T-helper 1 cell treated with Interleukin-12 subunit alpha and Interleukin-12 subunit beta and Interleukin-4 antibody, amounts not matched to agents 30 μg/mL and 1 μg/mL, for 36 hours (primary cell): ENCODE measurements around the gene DLL4.
A peak's percentile ranks its signal among the peaks of the same experiment; 100 is the strongest.

ENCODE experiments used
- H3K27ac Mint-ChIP-seq: one replicate; pipeline ENCODE4 v1.8.0; 2021; ENCODE audit warnings: mild to moderate bottlenecking, mixed read lengths
- H3K27me3 Mint-ChIP-seq: one replicate; pipeline ENCODE4 v1.8.0; 2021; ENCODE audit warnings: low read depth, mixed read lengths
- H3K36me3 Mint-ChIP-seq: one replicate; pipeline ENCODE4 v1.8.0; 2021; ENCODE audit warnings: low read depth, mixed read lengths
- H3K4me1 Mint-ChIP-seq: one replicate; pipeline ENCODE4 v1.8.0; 2021; ENCODE audit warnings: low read depth, mixed read lengths
- H3K4me3 Mint-ChIP-seq: one replicate; pipeline ENCODE4 v1.8.0; 2021; ENCODE audit warnings: mild to moderate bottlenecking, moderate library complexity, mixed read lengths
- H3K9me3 Mint-ChIP-seq: one replicate; pipeline ENCODE4 v1.8.0; 2021; ENCODE audit warnings: mixed read lengths

The DLL4 gene

DNA sequence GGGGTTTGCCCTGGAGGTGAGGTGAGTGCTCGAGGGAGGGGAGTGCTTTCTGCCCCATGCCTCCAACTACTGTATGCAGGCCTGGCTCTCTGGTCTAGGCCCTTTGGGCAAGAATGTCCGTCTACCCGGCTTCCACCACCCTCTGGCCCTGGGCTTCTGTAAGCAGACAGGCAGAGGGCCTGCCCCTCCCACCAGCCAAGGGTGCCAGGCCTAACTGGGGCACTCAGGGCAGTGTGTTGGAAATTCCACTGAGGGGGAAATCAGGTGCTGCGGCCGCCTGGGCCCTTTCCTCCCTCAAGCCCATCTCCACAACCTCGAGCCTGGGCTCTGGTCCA lies 9.4 kb downstream of the DLL4 start:
- no peaks in the 10 kb centered on the region for H3K36me3 Mint-ChIP-seq
- H3K27ac Mint-ChIP-seq, result no peak overlapping the region
- peaks cover 5% of the 10 kb centered on the region for H3K27me3 Mint-ChIP-seq
- no peaks in the 10 kb centered on the region for H3K9me3 Mint-ChIP-seq
- H3K4me3 Mint-ChIP-seq, result no peak overlapping the region
- H3K4me1 Mint-ChIP-seq, result peaks cover 22% of the 10 kb centered on the region

DNA sequence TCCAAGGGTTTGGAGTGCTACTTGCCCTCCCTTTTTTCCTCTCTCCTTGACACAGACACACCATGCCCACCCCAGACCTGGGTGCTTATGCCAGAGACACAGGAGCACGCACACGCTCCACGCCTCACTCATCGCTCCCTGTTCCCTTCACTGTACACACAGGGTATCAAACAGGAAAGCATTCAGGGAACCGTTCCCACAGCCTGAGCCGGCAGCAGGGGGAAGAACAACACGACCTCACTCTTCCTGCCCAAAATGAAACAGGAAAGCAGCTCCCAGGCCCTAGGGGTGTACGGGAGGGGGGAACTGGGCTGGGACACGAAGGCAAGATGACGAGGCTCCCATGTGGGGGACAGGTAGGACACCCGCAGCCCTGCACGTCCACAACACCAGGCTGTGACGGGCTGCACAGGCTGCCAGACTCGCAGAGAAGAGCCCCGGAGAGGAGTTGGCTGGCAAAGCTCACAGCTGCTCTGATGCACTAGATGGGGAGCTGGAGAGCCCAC lies 11.2 kb downstream of the DLL4 start:
- H3K27me3 Mint-ChIP-seq, result no peaks in the 10 kb centered on the region
- peak overlapping the region; percentile 25 for H3K4me3 Mint-ChIP-seq
- H3K9me3 Mint-ChIP-seq, result no peaks in the 10 kb centered on the region
- no peaks in the 10 kb centered on the region for H3K36me3 Mint-ChIP-seq
- peak overlapping the region; percentile 47 for H3K27ac Mint-ChIP-seq
- peaks cover 24% of the 10 kb centered on the region for H3K4me1 Mint-ChIP-seq

DNA sequence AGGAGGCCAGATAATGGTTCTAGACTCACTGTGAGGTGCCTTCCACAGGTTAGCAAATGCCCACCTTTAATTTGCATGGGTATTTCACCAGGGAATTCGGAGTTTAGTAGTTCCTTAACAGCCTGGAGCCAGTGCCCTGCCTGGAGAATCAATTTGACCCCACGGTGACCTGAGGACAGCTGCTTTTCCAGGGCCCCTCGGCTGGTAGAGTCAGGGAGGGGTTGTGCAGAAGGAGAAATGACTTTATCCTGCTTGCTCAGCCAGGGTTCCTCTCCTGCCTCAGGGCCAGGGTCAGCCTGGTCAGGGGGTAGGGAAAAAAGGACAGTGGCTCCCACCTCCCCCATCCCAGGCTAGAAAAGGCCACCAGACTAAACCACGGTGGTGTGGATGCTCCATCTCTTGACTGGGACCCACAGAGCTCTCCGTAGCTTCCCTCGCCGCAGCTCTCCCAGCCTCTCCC lies 12.0 kb downstream of the DLL4 start:
- Mint-ChIP-seq H3K4me3 (no peak overlapping the region), H3K4me1 (peaks cover 27% of the 10 kb centered on the region), H3K27ac (no peak overlapping the region), H3K27me3 (no peaks in the 10 kb centered on the region), H3K9me3 (no peaks in the 10 kb centered on the region), H3K36me3 (no peaks in the 10 kb centered on the region)

DNA sequence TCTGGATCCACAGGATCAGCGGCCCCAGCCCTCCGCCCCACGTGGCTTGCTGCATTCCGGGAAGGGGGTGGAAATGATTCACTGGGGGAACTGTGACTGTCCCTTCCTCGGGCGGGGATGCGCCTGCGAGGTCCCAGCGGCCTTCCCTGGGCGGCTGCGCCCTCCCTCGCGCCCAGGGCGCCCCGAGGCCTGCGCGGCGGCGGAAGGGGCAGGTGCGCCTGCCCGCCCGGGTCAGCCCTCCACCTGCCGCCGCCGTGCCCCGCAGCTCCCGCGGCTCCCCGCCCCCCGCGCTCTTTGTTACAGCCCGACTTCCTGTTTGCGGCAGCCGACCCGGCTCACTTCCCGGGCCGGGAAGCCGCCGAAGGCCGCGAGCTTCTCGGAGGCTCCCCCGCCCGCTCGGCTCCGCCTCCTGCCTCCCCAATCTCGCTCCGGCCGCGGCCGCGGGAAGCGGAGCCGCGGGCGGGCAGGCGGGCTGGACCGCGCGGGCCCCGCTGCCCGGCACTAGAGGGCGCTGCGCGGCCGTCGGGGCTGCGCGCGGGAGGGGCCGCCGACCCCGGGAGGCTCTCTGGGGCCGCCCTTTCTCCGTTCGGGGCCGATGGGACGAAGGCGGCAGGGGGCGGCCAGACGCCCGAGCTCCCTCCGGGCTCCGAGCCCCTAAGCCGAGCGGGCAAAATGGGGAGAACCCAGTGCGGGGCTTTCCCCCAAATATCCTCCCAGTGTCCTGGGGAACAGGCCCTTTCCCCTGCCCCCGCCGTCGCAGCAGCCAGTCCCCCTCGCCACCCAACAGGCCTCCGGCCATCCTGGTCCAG lies 12.6 kb downstream of the DLL4 start:
- Mint-ChIP-seq H3K9me3 (no peaks in the 10 kb centered on the region), H3K4me1 (peaks cover 29% of the 10 kb centered on the region), H3K4me3 (peak overlapping the region; percentile 76), H3K27ac (no peak overlapping the region), H3K36me3 (no peaks in the 10 kb centered on the region), H3K27me3 (no peaks in the 10 kb centered on the region)

DNA sequence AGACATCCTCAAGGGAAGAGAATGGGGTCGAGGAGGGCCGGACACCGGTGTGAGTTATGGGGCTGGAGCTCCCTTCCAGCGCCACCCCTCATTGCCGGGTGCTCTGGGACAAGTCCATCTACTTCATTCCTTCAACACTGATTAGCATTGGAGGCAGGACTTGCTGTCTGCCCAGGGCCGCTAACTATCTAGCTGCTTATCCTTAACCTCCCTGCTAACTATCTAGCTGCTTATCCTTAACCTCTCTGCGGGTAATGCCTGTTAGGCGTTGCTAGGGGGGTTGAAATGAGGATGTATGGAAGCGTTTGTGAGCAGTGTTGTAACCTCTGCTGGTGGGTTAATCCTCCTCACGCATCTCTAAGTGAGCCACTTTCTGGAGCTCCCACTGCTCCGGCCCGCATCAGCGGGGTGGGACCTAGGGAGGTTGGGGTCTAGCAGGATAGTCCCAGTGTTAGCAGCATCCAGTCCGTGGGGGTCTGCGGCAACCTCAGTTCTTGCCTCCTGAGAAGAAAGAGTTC lies 13.3 kb downstream of the DLL4 start:
- H3K36me3 Mint-ChIP-seq, result no peaks in the 10 kb centered on the region
- H3K27ac Mint-ChIP-seq, result peak overlapping the region; percentile 33
- H3K4me1 Mint-ChIP-seq, result peaks cover 29% of the 10 kb centered on the region
- peak overlapping the region; percentile 76 for H3K4me3 Mint-ChIP-seq
- no peaks in the 10 kb centered on the region for H3K9me3 Mint-ChIP-seq
- no peaks in the 10 kb centered on the region for H3K27me3 Mint-ChIP-seq

DNA sequence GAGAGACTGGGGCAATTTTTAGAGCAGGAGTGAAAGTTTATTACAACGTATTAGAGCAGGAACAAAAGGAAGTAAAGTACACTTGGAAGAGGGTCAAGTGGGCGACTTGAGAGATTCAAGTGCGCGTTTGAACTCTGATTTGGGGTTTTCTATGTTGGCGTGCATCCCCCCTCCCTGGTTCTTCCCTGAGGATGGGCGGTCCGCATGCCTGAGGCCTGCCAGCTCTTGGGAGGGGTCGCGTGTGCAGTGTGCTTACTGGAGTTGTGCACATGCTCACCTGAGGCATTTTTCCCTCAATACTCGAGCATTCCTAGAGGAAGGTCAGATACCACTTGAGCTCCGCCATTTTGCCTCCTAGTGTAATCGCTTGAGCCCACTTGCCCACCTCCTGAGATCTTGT lies 13.7 kb downstream of the DLL4 start:
- Mint-ChIP-seq H3K4me3 (peak overlapping the region; percentile 76), H3K27ac (no peak overlapping the region), H3K9me3 (no peaks in the 10 kb centered on the region), H3K27me3 (no peaks in the 10 kb centered on the region), H3K36me3 (no peaks in the 10 kb centered on the region), H3K4me1 (peaks cover 29% of the 10 kb centered on the region)

DNA sequence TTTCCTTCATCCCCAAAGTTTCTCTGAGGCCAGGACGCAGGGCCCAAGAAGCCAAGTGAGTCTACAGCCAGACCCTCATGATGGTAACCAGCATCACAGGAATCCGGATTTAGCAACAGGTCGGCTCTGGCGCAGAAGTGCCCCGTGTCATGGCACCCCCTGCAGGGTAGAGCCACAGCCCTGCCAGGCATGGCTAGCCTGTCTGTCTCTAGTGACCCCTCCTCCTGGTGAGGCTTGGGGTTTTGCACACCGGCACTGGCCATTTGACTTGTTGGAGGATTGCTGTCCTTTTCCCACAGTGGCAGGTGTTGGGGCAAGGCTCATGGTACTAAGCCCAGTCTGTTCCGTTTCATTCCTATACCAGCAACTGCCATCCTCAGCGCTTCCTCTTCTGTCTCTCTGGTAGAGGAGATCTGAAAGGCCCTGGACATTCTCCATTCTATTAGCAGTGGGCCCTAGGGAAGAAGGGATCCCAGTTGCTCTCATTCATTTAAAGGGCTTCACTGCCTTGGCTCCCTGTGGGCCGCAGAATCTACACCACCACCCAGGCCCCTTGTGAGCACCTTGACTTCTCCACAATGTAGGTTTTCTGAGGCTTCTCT lies 14.7 kb downstream of the DLL4 start:
- Mint-ChIP-seq H3K4me3 (peak overlapping the region; percentile 76), H3K9me3 (no peaks in the 10 kb centered on the region), H3K4me1 (peaks cover 29% of the 10 kb centered on the region), H3K36me3 (no peaks in the 10 kb centered on the region), H3K27me3 (no peaks in the 10 kb centered on the region), H3K27ac (no peak overlapping the region)

DNA sequence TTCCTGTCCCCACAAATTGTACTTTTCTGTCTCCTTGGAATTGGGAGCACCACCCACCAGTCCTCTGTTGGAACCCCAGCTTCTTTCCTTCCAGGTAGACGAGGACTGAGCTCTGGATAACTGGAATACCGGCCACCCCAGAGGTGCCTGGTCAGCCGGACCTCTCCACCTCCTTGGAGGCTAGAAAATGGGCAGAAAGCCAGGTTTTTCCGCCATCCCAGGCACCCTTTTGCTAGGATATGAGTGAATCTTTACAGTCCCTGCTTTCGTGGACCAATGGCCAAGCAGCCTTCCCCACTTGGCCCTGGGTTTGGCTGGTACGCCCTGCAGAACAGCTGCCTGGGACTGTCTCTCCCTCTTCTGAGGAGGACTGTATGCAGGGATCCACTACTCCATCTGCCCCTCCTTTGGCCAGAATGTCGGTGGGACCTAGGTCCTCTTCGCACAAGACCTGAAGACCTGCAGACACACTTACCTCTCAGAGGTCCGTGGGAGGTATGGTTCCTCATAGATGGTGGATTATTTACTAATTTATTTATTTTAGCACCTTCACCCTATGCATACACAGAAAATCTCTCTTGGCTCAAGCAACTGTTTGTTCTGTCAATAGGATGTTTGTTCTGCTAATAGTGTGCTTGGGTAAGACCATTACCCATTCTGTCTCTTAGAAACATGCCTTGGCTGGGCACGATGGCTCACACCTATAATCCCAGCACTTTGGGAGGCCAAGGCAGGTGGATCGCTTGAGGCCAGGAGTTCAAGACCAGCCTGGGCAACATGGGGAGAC lies 15.6 kb downstream of the DLL4 start:
- H3K36me3 Mint-ChIP-seq, result no peaks in the 10 kb centered on the region

DNA sequence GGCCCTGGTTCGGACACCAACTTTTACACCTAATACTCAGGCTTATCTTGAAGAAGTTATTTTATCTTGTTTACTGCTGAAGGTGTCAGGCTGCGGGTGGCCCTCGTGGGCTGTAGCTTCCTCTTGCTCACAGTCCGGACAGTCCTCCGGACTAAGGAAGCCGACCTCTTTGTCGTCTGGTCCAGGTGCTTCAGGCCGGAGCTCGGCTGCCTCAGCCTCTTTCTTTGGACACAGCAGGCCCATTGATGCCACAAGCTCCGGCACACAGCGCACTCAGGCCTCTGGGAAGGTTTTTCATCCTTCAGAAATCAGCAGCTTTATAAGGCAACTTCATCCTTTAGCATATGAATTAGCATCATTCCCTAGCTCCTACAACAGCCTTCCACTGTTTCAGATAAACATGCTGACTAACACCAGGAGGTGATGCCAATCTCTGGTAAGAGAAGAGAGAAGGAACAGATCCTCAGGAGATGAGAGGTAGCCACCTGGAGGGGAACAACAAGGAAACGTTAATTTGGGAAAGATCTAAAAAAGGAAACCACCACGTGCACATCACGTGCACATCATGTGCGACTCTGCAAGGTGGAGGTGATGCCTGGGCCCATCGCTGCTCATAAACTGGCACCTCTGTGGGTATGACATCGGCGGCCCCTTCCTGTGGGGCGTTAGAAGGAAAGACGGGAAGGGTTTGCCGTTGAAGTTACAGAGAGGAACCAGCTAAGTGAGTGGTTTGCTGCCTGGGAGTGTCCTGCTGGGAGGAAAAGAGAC lies 19.8 kb downstream of the DLL4 start:
- H3K9me3 Mint-ChIP-seq, result no peaks in the 10 kb centered on the region
- peaks cover 3% of the 10 kb centered on the region for H3K27me3 Mint-ChIP-seq
- peaks cover 24% of the 10 kb centered on the region for H3K4me1 Mint-ChIP-seq
- H3K27ac Mint-ChIP-seq, result no peak overlapping the region
- no peak overlapping the region for H3K4me3 Mint-ChIP-seq
- H3K36me3 Mint-ChIP-seq, result no peaks in the 10 kb centered on the region

More for the DNA sequence above, 15.6 kb downstream of the DLL4 start:
- Mint-ChIP-seq H3K9me3 (no peaks in the 10 kb centered on the region), H3K4me1 (peaks cover 29% of the 10 kb centered on the region), H3K4me3 (peak overlapping the region; percentile 26), H3K27me3 (peaks cover under 1% of the 10 kb centered on the region), H3K27ac (no peak overlapping the region)

DNA sequence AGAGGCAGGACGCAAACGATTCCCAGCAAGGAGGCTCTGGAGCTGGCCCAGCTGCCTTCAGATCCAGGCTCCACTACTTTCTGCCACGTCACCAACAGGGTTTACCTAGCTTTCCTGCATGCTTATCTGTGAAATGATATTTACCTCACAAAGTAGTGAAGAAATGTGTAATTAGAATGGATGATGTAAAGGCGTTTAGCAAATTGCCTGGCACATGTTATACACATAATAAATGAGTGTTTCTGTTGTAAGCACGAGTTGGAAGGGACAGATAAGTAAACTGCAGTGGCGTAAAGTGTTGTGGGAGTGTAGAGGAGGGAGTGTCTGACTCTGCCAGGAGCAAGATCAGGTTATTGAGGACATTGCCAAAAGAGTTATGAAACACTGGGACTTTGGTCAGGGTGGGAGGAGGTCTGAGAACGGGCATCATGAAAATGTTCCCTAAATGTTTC lies 20.6 kb downstream of the DLL4 start:
- no peak overlapping the region for H3K4me3 Mint-ChIP-seq
- no peaks in the 10 kb centered on the region for H3K9me3 Mint-ChIP-seq
- peaks cover 3% of the 10 kb centered on the region for H3K27me3 Mint-ChIP-seq
- H3K27ac Mint-ChIP-seq, result no peak overlapping the region
- H3K36me3 Mint-ChIP-seq, result no peaks in the 10 kb centered on the region
- peaks cover 29% of the 10 kb centered on the region for H3K4me1 Mint-ChIP-seq

DNA sequence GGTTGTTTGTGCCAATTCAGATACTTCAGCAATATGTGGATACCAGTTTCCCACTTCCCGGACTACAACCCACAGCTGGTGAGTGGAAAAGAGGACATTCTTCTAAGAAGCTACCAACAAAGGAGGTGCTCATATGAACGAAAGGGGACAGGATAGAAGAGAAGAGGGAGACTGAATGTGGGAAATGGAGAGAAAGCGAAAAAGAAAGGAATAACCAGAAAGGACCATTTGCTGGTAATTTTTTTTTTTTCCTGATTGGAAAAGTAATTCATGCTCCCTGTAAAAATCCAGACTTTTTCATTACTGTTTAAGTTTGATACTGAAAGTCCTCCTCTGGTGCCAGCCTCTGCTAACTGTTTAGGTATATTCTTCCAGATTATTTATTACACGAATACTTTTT lies 22.6 kb downstream of the DLL4 start:
- Mint-ChIP-seq H3K27ac (peak overlapping the region; percentile 63), H3K4me3 (peak overlapping the region; percentile 90)

DNA sequence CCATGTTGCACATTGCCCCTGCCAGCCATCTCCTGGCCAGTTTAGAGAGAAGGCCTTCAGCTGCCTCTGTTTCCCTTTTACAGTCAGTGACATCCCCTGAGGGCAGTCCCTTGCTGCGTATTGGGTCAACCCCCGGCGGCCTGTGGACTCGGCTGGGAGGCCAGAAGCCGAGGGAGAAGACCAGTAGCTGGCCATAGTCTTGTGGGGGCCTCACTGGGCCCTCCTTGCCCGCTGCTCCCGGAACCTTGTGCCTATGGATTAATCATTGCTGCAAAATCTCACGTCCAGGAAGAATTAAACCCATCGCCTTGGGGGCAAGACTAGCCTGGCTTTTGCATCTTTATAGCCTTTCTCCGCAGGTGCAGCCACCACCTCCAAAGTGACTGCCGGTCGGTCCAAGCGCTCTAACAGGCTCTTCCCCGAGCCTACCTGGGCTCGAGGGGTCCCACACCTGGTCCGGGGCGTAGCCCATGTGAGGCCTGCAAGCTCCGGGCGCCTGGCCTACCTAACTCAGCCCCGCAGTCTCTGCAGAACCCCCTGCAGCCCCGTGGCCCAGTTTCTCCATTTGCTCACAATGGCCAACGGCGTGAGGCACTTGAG lies 23.3 kb downstream of the DLL4 start:
- peak overlapping the region; percentile 90 for H3K4me3 Mint-ChIP-seq
- H3K27ac Mint-ChIP-seq, result peak overlapping the region; percentile 81
- no peaks in the 10 kb centered on the region for H3K9me3 Mint-ChIP-seq
- peaks cover 3% of the 10 kb centered on the region for H3K27me3 Mint-ChIP-seq
- H3K4me1 Mint-ChIP-seq, result peaks cover 29% of the 10 kb centered on the region
- peaks cover 2% of the 10 kb centered on the region for H3K36me3 Mint-ChIP-seq

More for the DNA sequence above, 22.6 kb downstream of the DLL4 start:
- Mint-ChIP-seq H3K36me3 (peaks cover 2% of the 10 kb centered on the region), H3K4me1 (peaks cover 29% of the 10 kb centered on the region), H3K9me3 (no peaks in the 10 kb centered on the region), H3K27me3 (peaks cover 3% of the 10 kb centered on the region)

DNA sequence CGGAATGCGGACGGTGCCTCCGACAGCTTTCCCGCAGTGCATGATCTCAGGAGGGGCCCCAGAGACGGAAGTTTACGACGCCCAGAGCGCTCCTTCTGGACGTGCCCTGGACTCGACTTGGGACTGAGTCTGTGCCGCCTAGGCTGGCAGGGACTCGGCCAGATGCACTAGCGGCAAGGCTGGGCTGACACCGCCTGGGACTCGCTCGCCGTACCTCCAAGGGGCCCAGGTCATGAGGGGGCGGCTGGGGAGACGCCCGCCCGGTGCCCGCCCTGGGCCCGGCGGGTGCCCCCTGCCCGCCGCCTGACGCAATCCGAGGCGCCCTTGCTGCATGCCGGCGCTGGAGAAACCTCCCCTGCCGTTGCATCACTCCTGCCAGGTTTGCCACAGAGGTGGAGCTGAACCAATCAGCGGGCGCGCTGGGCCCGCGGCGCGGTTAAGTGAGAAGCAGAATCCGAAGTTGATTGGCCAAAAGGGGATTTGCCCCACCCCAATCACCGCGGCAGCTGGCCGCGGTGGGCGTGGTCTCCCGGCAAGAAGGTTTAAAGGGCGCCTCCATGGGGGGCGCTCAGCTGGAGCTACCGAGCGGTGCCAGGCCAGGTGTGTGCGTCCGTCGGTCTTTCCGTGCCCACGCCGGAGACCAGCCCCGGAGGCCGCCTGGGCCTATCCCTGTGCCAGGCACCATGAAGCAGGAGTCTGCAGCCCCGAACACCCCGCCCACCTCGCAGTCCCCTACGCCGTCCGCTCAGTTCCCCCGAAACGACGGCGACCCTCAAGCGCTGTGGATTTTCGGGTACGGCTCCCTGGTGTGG lies 24.0 kb downstream of the DLL4 start, which contains the start of gene CHAC1:
Gene CHAC1, plus strand, starts transcription at position 571 of the 812 bp plus-strand sequence. Its CDS starts 113 bp downstream, at position 684.
- Mint-ChIP-seq H3K9me3 (no peaks in the 10 kb centered on the region), H3K4me3 (peak within 1 kb of the TSS; percentile 90), H3K27ac (peak within 1 kb of the TSS; percentile 81), H3K27me3 (peaks cover 3% of the 10 kb centered on the region), H3K36me3 (peaks cover 2% of the 10 kb centered on the region), H3K4me1 (peaks cover 31% of the 10 kb centered on the region)
